H9 (cell line): ENCODE results near the gene ZNF628. TPM values are rescaled to one million over a fixed set of nuclear protein-coding genes. Genes with fewer than 3 reads are reported as not detected.

Experiments used
- DNase-seq: peaks from one replicate; pipeline ENCODE4 v3.0.0-alpha.2; 2017
- H2AFZ ChIP-seq: one replicate; pipeline ENCODE4 v1.6.1; 2013; ENCODE audit warnings: mild to moderate bottlenecking, low read length, control low read depth, moderate library complexity
- H2AK5ac ChIP-seq: 2 replicates; pipeline ENCODE4 v1.6.1; 2013; ENCODE audit warnings: low read length, control low read depth, mixed read lengths; ENCODE audit not compliant: insufficient read length
- H2BK120ac ChIP-seq: one replicate; pipeline ENCODE4 v1.6.1; 2013; ENCODE audit warnings: low read depth, mild to moderate bottlenecking, low read length, control low read depth, inconsistent platforms; ENCODE audit not compliant: poor library complexity, severe bottlenecking
- H2BK12ac ChIP-seq: 2 replicates; pipeline ENCODE4 v1.6.1; 2013; ENCODE audit warnings: low read length, control low read depth, mixed read lengths, low read depth; ENCODE audit not compliant: insufficient read length
- H2BK15ac ChIP-seq: 2 replicates; pipeline ENCODE4 v1.6.1; 2013; ENCODE audit warnings: low read depth, low read length, control low read depth
- H2BK20ac ChIP-seq: one replicate; pipeline ENCODE4 v1.6.1; 2013; ENCODE audit warnings: low read depth, mild to moderate bottlenecking, low read length, control low read depth, inconsistent platforms; ENCODE audit not compliant: poor library complexity, severe bottlenecking
- H2BK5ac ChIP-seq: 2 replicates; pipeline ENCODE4 v1.6.1; 2013; ENCODE audit warnings: low read length, control low read depth, mixed read lengths; ENCODE audit not compliant: insufficient read length
- H3K14ac ChIP-seq: 2 replicates; pipeline ENCODE4 v1.6.1; 2013; ENCODE audit warnings: low read length, control low read depth; ENCODE audit not compliant: insufficient read depth
- H3K18ac ChIP-seq: 2 replicates; pipeline ENCODE4 v1.6.1; 2013; ENCODE audit warnings: low read depth, mild to moderate bottlenecking, mixed read lengths, low read length, control low read depth; ENCODE audit not compliant: insufficient read length
- H3K23ac ChIP-seq: 2 replicates; pipeline ENCODE4 v1.6.1; 2013; ENCODE audit warnings: low read length, control low read depth, mixed read lengths, low read depth; ENCODE audit not compliant: insufficient read length
- H3K23me2 ChIP-seq: 2 replicates; pipeline ENCODE4 v1.6.1; 2013; ENCODE audit warnings: low read depth, mild to moderate bottlenecking, mixed read lengths, low read length, control low read depth; ENCODE audit not compliant: insufficient read length, poor library complexity, severe bottlenecking
- H3K27ac ChIP-seq: 2 replicates; pipeline ENCODE4 v1.5.1; 2013; ENCODE audit warnings: low read length, control low read depth, mixed read lengths, low read depth; ENCODE audit not compliant: insufficient read length
- H3K27me3 ChIP-seq: 2 replicates; pipeline ENCODE4 v1.6.1; 2013; ENCODE audit warnings: low read length, control low read depth, inconsistent platforms; ENCODE audit not compliant: insufficient read depth
- H3K4ac ChIP-seq: 2 replicates; pipeline ENCODE4 v1.6.1; 2013; ENCODE audit warnings: low read depth, mild to moderate bottlenecking, control low read depth, inconsistent platforms, low read length, moderate library complexity
- H3K4me1 ChIP-seq: 2 replicates; pipeline ENCODE4 v1.6.1; 2013; ENCODE audit warnings: low read length, control low read depth, inconsistent platforms; ENCODE audit not compliant: insufficient read depth
- H3K4me2 ChIP-seq: 2 replicates; pipeline ENCODE4 v1.6.1; 2013; ENCODE audit warnings: low read length, control low read depth, mixed read lengths; ENCODE audit not compliant: insufficient read length, insufficient read depth
- H3K56ac ChIP-seq: 2 replicates; pipeline ENCODE4 v1.6.1; 2013; ENCODE audit warnings: low read depth, mild to moderate bottlenecking, mixed read lengths, low read length, control low read depth; ENCODE audit not compliant: insufficient read length
- H3K79me1 ChIP-seq: 2 replicates; pipeline ENCODE4 v1.6.1; 2013; ENCODE audit warnings: low read depth, mild to moderate bottlenecking, moderate library complexity, low read length, control low read depth, inconsistent platforms; ENCODE audit not compliant: insufficient read depth, poor library complexity, severe bottlenecking
- H3K79me2 ChIP-seq: 2 replicates; pipeline ENCODE4 v1.6.1; 2013; ENCODE audit warnings: low read length, control low read depth, inconsistent platforms; ENCODE audit not compliant: insufficient read depth
- H3K9ac ChIP-seq: 2 replicates; pipeline ENCODE4 v1.6.1; 2013; ENCODE audit warnings: low read length, control low read depth, mixed read lengths; ENCODE audit not compliant: insufficient read length; ENCODE audit errors: extremely low read depth
- H3K9me3 ChIP-seq: one replicate; pipeline ENCODE4 v1.6.1; 2013; ENCODE audit warnings: low read depth, low read length, inconsistent platforms; ENCODE audit not compliant: control insufficient read depth
- H3T11ph ChIP-seq: one replicate; pipeline ENCODE4 v1.6.1; 2013; ENCODE audit warnings: mild to moderate bottlenecking, low read length, control low read depth, inconsistent platforms
- H4K20me1 ChIP-seq: one replicate; pipeline ENCODE4 v1.6.1; 2013; ENCODE audit not compliant: control insufficient read depth, insufficient read length, insufficient read depth
- H4K5ac ChIP-seq: 2 replicates; pipeline ENCODE4 v1.6.1; 2013; ENCODE audit warnings: low read depth, mild to moderate bottlenecking, mixed read lengths, low read length, control low read depth; ENCODE audit not compliant: insufficient read length
- H4K8ac ChIP-seq: replicated peaks from 2 replicates; pipeline ENCODE4 v1.6.1; 2013; ENCODE audit warnings: low read length, control low read depth, mixed read lengths, low read depth; ENCODE audit not compliant: insufficient read length
- H4K91ac ChIP-seq: 2 replicates; pipeline ENCODE4 v1.6.1; 2013; ENCODE audit warnings: low read depth, mild to moderate bottlenecking, moderate library complexity, mixed read lengths, low read length, control low read depth; ENCODE audit not compliant: insufficient read length
- H3K27ac Mint-ChIP-seq, 3 experiments: 2 replicates in 2 of 3; 3 replicates in 1 of 3; pipeline ENCODE4 v1.8.0; 2020 to 2021; ENCODE audit warnings: mixed read lengths in 3 of 3, mild to moderate bottlenecking in 1 of 3, moderate library complexity in 1 of 3
- H3K27me3 Mint-ChIP-seq: 2 replicates; pipeline ENCODE4 v1.8.0; 2021; ENCODE audit warnings: low read depth, mild to moderate bottlenecking, moderate library complexity, mixed read lengths
- H3K36me3 Mint-ChIP-seq, 3 experiments: 2 replicates in 2 of 3; 3 replicates in 1 of 3; pipeline ENCODE4 v1.8.0; 2020 to 2021; ENCODE audit warnings: low read depth in 3 of 3, mixed read lengths in 3 of 3; ENCODE audit not compliant: insufficient read depth in 1 of 3
- H3K4me1 Mint-ChIP-seq, 2 experiments: 2 replicates each; pipeline ENCODE4 v1.8.0; 2020; ENCODE audit warnings: mixed read lengths in 2 of 2
- H3K4me3 Mint-ChIP-seq, 2 experiments: 2 replicates in 1 of 2; 3 replicates in 1 of 2; pipeline ENCODE4 v1.8.0; 2020 to 2021; ENCODE audit warnings: mild to moderate bottlenecking in 2 of 2, mixed read lengths in 2 of 2, moderate library complexity in 1 of 2
- H3K9me3 Mint-ChIP-seq, 2 experiments: 2 replicates in 1 of 2; 3 replicates in 1 of 2; pipeline ENCODE4 v1.8.0; 2020; ENCODE audit warnings: mild to moderate bottlenecking in 2 of 2, mixed read lengths in 2 of 2, moderate library complexity in 1 of 2
- WGBS: extraction: QIAGEN DNeasy Blood & Tissue Kit; methylation state at CpG from one replicate; pipeline ENCODE4 v1.1.7; 2013; ENCODE audit warnings: missing lambda C conversion rate, low lambda C conversion rate, mixed read lengths; ENCODE audit not compliant: insufficient read length; ENCODE audit errors: extremely low coverage; 5-methylcytosine and 5-hydroxymethylcytosine counted together
- total RNA-seq: library from RNA; stranded (reverse); gene quantifications from 2 replicates; pipeline ENCODE4 v1.2.1, GENCODE V29; 2021
- TF ChIP-seq, protein P1 (sequence below): fragments of 200-600 bp; sonication (generic); conservative IDR thresholded peaks from 3 replicates; pipeline ENCODE4 v1.8.0; 2021; ENCODE audit warnings: antibody characterized with exemption, mild to moderate bottlenecking

ZNF628 gene
- total RNA-seq, 1 experiment from 2014 or later = 16.6 TPM

DNA sequence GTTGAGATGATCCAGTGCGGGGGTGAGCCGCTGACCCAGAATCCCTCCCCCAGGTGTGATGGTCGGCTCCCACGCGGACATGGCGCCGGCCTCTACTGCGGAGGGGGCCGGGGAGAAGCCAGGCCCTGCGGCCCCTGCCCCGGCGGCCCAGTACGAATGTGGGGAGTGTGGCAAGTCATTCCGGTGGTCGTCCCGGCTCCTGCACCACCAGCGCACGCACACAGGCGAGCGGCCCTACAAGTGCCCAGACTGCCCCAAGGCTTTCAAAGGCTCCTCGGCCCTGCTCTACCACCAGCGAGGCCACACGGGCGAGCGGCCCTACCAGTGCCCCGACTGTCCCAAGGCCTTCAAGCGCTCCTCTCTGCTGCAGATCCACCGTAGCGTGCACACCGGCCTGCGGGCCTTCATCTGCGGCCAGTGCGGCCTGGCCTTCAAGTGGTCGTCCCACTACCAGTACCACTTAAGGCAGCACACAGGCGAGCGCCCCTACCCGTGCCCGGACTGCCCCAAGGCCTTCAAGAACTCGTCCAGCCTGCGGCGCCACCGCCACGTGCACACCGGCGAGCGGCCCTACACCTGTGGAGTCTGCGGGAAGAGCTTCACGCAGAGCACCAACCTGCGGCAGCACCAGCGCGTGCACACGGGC, 4.9 kb downstream of the ZNF628 start:
- Histone ChIP-seq H3K79me1 (no peaks in the 10 kb centered on the region), H3K23me2 (peaks cover 3% of the 10 kb centered on the region), H2BK12ac (no peak overlapping the region), H2BK120ac (no peak overlapping the region), H2AK5ac (no peak overlapping the region), H3K79me2 (no peaks in the 10 kb centered on the region), H3K23ac (no peak overlapping the region), H3K18ac (no peak overlapping the region), H3K56ac (no peak overlapping the region), H3K9ac (no peak overlapping the region), H2BK5ac (no peak overlapping the region), H3K27ac (no peak overlapping the region), H2BK20ac (no peak overlapping the region), H3K4me2 (no peak overlapping the region), H3T11ph (no peak overlapping the region), H4K20me1 (no peaks in the 10 kb centered on the region), H2BK15ac (no peak overlapping the region), H3K9me3 (no peaks in the 10 kb centered on the region), H2AFZ (no peak overlapping the region), H4K91ac (no peak overlapping the region), H3K14ac (no peak overlapping the region; the same call in 1 of the 2 replicates), H3K4me1 (no peaks in the 10 kb centered on the region), H4K5ac (no peak overlapping the region), H4K8ac (no peak overlapping the region), H3K4ac (no peak overlapping the region), H3K27me3 (no peaks in the 10 kb centered on the region)
- H3K27me3 Mint-ChIP-seq = no peaks in the 10 kb centered on the region
- no CpG with 5 or more reads among the region's 52 CpGs for WGBS
- H3K4me3 Mint-ChIP-seq = no peak overlapping the region; a peak in 1 of 5 replicates
- TF ChIP-seq, protein P1, sequence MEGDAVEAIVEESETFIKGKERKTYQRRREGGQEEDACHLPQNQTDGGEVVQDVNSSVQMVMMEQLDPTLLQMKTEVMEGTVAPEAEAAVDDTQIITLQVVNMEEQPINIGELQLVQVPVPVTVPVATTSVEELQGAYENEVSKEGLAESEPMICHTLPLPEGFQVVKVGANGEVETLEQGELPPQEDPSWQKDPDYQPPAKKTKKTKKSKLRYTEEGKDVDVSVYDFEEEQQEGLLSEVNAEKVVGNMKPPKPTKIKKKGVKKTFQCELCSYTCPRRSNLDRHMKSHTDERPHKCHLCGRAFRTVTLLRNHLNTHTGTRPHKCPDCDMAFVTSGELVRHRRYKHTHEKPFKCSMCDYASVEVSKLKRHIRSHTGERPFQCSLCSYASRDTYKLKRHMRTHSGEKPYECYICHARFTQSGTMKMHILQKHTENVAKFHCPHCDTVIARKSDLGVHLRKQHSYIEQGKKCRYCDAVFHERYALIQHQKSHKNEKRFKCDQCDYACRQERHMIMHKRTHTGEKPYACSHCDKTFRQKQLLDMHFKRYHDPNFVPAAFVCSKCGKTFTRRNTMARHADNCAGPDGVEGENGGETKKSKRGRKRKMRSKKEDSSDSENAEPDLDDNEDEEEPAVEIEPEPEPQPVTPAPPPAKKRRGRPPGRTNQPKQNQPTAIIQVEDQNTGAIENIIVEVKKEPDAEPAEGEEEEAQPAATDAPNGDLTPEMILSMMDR = no peak
- peaks cover 16 to 39% of the 10 kb centered on the region in 2 experiments for H3K4me1 Mint-ChIP-seq
- H3K27ac Mint-ChIP-seq = no peak overlapping the region
- H3K36me3 Mint-ChIP-seq = peaks cover 2 to 19% (median 8%) of the 10 kb centered on the region in 3 experiments; a peak in 5 of 7 replicates
- DNase-seq = peak; percentile 64
- H3K9me3 Mint-ChIP-seq = no peaks in the 10 kb centered on the region
